Ishikawa (cell line): Measurements from ENCODE around the gene EPB41L4B.

Experiments
- CEBPB ChIP-seq: IDR thresholded peaks from 2 replicates; pipeline ENCODE4 v1.6.1; 2012
- CREB1 ChIP-seq: IDR thresholded peaks from 2 replicates; pipeline ENCODE4 v1.6.1; 2012; ENCODE audit warnings: low read depth
- EP300 ChIP-seq: IDR thresholded peaks from 2 replicates; pipeline ENCODE4 v1.6.1; 2012; ENCODE audit warnings: borderline replicate concordance
- MAX ChIP-seq: IDR thresholded peaks from 2 replicates; pipeline ENCODE4 v1.6.1; 2012
- NFIC ChIP-seq: IDR thresholded peaks from 2 replicates; pipeline ENCODE4 v1.6.1; 2012
- RAD21 ChIP-seq: IDR thresholded peaks from 2 replicates; pipeline ENCODE4 v1.6.1; 2012; ENCODE audit warnings: low read depth
- REST ChIP-seq: IDR thresholded peaks from 2 replicates; pipeline ENCODE4 v1.6.1; 2012; ENCODE audit warnings: low read depth, mild to moderate bottlenecking
- TAF1 ChIP-seq: IDR thresholded peaks from 2 replicates; pipeline ENCODE4 v1.6.1; 2012; ENCODE audit warnings: low read depth, mild to moderate bottlenecking
- TCF12 ChIP-seq: IDR thresholded peaks from 2 replicates; pipeline ENCODE4 v1.6.1; 2012; ENCODE audit warnings: low read depth
- TEAD4 ChIP-seq: IDR thresholded peaks from 2 replicates; pipeline ENCODE4 v1.6.1; 2012
- USF1 ChIP-seq: IDR thresholded peaks from 2 replicates; pipeline ENCODE4 v1.6.1; 2012
- YY1 ChIP-seq: IDR thresholded peaks from 2 replicates; pipeline ENCODE4 v1.6.1; 2012; ENCODE audit warnings: low read depth
- ZBTB7A ChIP-seq: IDR thresholded peaks from 2 replicates; pipeline ENCODE4 v1.6.1; 2012; ENCODE audit warnings: low read depth

- TF ChIP-seq RAD21 (no peak), TAF1 (no peak), MAX (no peak), REST (no peak), NFIC (no peak), CEBPB (peak; percentile 90), YY1 (no peak), TCF12 (no peak), TEAD4 (no peak), CREB1 (no peak), EP300 (no peak), USF1 (no peak), ZBTB7A (no peak)
Observed at GRCh38 chr9:109150925-109151545, 169.8 kb downstream of the EPB41L4B start.
